ENCODE data around the gene CCNY. TPM values are rescaled to one million over a fixed set of nuclear protein-coding genes. Genes with fewer than 3 reads are reported as not detected.

The CCNY gene
- total RNA-seq, 1 experiment from 2014 or later = 51.9 TPM

DNA sequence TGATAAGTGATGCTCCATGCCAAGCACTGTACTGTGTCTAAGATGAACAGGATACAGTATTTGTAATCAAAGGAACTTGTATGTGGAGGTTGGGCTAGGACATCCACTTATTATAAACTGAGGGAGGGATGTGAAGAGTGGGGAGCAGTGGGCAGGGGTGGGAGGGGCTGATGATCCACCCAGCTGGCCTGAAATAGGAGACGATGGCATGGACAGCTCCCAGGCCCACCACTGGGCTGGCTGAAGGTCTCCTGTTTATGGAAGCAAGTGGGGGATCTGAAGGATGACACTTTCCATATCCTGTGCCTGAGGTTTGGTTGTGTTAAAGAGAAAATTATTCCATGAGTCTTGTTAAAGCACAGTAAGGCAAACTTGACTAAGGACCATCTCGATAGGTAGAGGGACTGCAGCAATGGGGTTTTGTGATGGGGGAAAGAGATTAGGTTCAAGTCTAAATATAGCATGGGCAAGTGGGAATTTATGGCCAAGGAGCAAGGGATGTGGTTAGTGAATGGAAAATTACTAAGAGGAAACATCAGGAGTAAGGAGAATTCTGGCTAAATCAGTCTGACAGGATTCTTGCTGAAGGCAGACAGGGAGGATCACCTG, 124.6 kb downstream of the CCNY start:
- no peak for DNase-seq (ENCODE audit: low read depth, low spot score)

DNA sequence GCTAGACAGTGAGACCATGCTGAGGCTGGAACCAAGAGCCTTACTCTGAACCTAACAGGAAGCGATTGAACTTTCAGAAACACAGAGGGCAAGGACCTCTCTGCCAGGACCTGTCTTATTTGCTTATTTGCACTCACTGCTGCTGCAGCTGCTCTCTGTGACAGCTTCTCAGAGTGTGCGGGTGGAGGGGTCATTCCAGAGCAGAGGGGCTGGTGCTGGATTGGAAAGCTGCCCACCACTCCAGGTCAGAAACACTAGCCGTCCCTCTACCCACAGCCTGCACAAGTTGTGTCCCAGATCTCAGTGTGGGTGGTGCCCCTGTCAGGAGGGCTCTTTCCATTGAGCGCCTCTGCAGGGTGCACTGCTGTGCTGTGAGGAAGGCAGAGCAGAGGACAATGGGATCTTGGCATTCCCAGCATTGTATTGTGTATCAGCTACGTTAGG, 126.2 kb downstream of the CCNY start:
- DNase-seq (ENCODE audit: low read depth, low spot score) (no peak), ATAC-seq (no peak; the same call in 1 of the 2 replicates)
- no peak overlapping the region for H3K27ac ChIP-seq (ENCODE audit: low read length)
- ChIA-PET CTCF (no interaction called here), POLR2A (no interaction called here)
- H3K36me3 ChIP-seq (ENCODE audit: control insufficient read depth, insufficient read depth, low read length) = no peaks in the 10 kb centered on the region
- H3K4me1 ChIP-seq (ENCODE audit: control insufficient read depth, insufficient read depth, low read length) = peaks cover 8% of the 10 kb centered on the region
- TF ChIP-seq, protein P1, sequence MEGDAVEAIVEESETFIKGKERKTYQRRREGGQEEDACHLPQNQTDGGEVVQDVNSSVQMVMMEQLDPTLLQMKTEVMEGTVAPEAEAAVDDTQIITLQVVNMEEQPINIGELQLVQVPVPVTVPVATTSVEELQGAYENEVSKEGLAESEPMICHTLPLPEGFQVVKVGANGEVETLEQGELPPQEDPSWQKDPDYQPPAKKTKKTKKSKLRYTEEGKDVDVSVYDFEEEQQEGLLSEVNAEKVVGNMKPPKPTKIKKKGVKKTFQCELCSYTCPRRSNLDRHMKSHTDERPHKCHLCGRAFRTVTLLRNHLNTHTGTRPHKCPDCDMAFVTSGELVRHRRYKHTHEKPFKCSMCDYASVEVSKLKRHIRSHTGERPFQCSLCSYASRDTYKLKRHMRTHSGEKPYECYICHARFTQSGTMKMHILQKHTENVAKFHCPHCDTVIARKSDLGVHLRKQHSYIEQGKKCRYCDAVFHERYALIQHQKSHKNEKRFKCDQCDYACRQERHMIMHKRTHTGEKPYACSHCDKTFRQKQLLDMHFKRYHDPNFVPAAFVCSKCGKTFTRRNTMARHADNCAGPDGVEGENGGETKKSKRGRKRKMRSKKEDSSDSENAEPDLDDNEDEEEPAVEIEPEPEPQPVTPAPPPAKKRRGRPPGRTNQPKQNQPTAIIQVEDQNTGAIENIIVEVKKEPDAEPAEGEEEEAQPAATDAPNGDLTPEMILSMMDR (IDR thresholded peaks at IDR 0.05) = no peak
- no peak for TF ChIP-seq TCF7L2 (IDR thresholded peaks at IDR 0.05; ENCODE audit: low read depth, low read length)
- TF ChIP-seq, protein P2, sequence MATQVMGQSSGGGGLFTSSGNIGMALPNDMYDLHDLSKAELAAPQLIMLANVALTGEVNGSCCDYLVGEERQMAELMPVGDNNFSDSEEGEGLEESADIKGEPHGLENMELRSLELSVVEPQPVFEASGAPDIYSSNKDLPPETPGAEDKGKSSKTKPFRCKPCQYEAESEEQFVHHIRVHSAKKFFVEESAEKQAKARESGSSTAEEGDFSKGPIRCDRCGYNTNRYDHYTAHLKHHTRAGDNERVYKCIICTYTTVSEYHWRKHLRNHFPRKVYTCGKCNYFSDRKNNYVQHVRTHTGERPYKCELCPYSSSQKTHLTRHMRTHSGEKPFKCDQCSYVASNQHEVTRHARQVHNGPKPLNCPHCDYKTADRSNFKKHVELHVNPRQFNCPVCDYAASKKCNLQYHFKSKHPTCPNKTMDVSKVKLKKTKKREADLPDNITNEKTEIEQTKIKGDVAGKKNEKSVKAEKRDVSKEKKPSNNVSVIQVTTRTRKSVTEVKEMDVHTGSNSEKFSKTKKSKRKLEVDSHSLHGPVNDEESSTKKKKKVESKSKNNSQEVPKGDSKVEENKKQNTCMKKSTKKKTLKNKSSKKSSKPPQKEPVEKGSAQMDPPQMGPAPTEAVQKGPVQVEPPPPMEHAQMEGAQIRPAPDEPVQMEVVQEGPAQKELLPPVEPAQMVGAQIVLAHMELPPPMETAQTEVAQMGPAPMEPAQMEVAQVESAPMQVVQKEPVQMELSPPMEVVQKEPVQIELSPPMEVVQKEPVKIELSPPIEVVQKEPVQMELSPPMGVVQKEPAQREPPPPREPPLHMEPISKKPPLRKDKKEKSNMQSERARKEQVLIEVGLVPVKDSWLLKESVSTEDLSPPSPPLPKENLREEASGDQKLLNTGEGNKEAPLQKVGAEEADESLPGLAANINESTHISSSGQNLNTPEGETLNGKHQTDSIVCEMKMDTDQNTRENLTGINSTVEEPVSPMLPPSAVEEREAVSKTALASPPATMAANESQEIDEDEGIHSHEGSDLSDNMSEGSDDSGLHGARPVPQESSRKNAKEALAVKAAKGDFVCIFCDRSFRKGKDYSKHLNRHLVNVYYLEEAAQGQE (IDR thresholded peaks at IDR 0.05; ENCODE audit: insufficient read depth in 1 of 2, low read depth in 2 of 2, low read length in 1 of 2) = no peak
- no peak for TF ChIP-seq POLR2AphosphoS5 (IDR thresholded peaks at IDR 0.05; ENCODE audit: low read depth, low read length)
- TF ChIP-seq SIN3A (IDR thresholded peaks at IDR 0.05; ENCODE audit: borderline replicate concordance, insufficient read depth, low read depth, low read length) = no peak
- no peaks in the 10 kb centered on the region for H3K27me3 ChIP-seq (ENCODE audit: control insufficient read depth, insufficient read depth, low read length)
- H3K4me3 ChIP-seq (ENCODE audit: low read depth in 2 of 2, low read length in 2 of 2) = no peak overlapping the region
- no peaks in the 10 kb centered on the region for H3K9me3 ChIP-seq (ENCODE audit: control insufficient read depth, insufficient read depth, low read depth, low read length)
- no TSS peak for BruUV-seq (replicated peaks)
- intact Hi-C loops (cut with micrococcal nuclease; ENCODE audit: unreplicated experiment) (no loop called here), in situ Hi-C loops (cut with HindIII; ENCODE audit: low pct_unique_long_range_greater_than_20kb, low sequenced_read_pairs) (no loop called here)

More for the DNA sequence above, 124.6 kb downstream of the CCNY start:
- Histone ChIP-seq H3K9me3 (ENCODE audit: control insufficient read depth, insufficient read depth, low read depth, low read length) (no peaks in the 10 kb centered on the region), H3K27ac (ENCODE audit: low read length) (no peak overlapping the region), H3K27me3 (ENCODE audit: control insufficient read depth, insufficient read depth, low read length) (no peaks in the 10 kb centered on the region), H3K4me1 (ENCODE audit: control insufficient read depth, insufficient read depth, low read length) (peaks cover 8% of the 10 kb centered on the region), H3K36me3 (ENCODE audit: control insufficient read depth, insufficient read depth, low read length) (no peaks in the 10 kb centered on the region), H3K4me3 (ENCODE audit: low read depth in 2 of 2, low read length in 2 of 2) (no peak overlapping the region)
- intact Hi-C loops (cut with micrococcal nuclease; ENCODE audit: unreplicated experiment) = no loop called here
- in situ Hi-C loops (cut with HindIII; ENCODE audit: low pct_unique_long_range_greater_than_20kb, low sequenced_read_pairs) = no loop called here
- no peak for ATAC-seq
- BruUV-seq (replicated peaks) = no TSS peak
- TF ChIP-seq SIN3A (IDR thresholded peaks at IDR 0.05; ENCODE audit: borderline replicate concordance, insufficient read depth, low read depth, low read length) (no peak), TCF7L2 (IDR thresholded peaks at IDR 0.05; ENCODE audit: low read depth, low read length) (no peak), POLR2AphosphoS5 (IDR thresholded peaks at IDR 0.05; ENCODE audit: low read depth, low read length) (no peak)
- TF ChIP-seq, protein P2 (IDR thresholded peaks at IDR 0.05; ENCODE audit: insufficient read depth in 1 of 2, low read depth in 2 of 2, low read length in 1 of 2) = no peak
- TF ChIP-seq, protein P1 (IDR thresholded peaks at IDR 0.05) = no peak
- POLR2A ChIA-PET = no interaction called here
- CTCF ChIA-PET = interaction anchor here (0.8 kb wide), 1 partner anchor 43 kb away, joined by 3 read pairs; no protein-coding TSS in a partner anchor

Measured in Panc1 (cell line).